Measurements from ENCODE around the gene PARM1.

GRCh38 chr4:75040703-75041102 lies 107.8 kb downstream of the PARM1 start:
- TF ChIP-seq POLR2A (IDR thresholded peaks at IDR 0.05; ENCODE audit: low read depth), result no peak
- TF ChIP-seq CTCF (IDR thresholded peaks at IDR 0.05), result no peak
- no peak for TF ChIP-seq EP300 (IDR thresholded peaks at IDR 0.05)
- TF ChIP-seq POLR2AphosphoS5 (IDR thresholded peaks at IDR 0.05), result no peak

Measured in esophagus muscularis mucosa (tissue), 4 donors.